OCI-LY7 (cell line): ENCODE measurements around the gene CINP. TPM values are rescaled to one million over a fixed set of nuclear protein-coding genes. Genes with fewer than 3 reads are reported as not detected.

ENCODE experiments used
- BruUV-seq: library from RNA; stranded (reverse); fragments of 400-500 nt; replicated peaks from 2 replicates; lab custom pipeline; 2021; lab: Mats Ljungman, UMichigan
- CTCF ChIA-PET: fragments of 300-600 bp; sonication (Branson Sonifier 250); formaldehyde crosslinking; loops from one replicate; lab custom pipeline; 2022; ENCODE audit warnings: antibody characterized with exemption; ENCODE audit not compliant: unreplicated experiment; lab: Charles Lee
- POLR2A ChIA-PET: fragments of 300-600 bp; sonication (Branson Sonifier 250); formaldehyde crosslinking; loops from one replicate; lab custom pipeline; 2022; ENCODE audit warnings: antibody characterized with exemption; lab: Charles Lee
- DNase-seq: peaks from one replicate; pipeline ENCODE4 v3.0.0-alpha.2; 2015; ENCODE audit warnings: low spot score
- H2AFZ ChIP-seq: fragments of 200-600 bp; sonication (generic), shearing (Covaris generic); 2 replicates; pipeline ENCODE4 v1.6.1; 2014; ENCODE audit warnings: mild to moderate bottlenecking, antibody characterized with exemption, low read length, moderate library complexity
- H3K27ac ChIP-seq: fragments of 200-600 bp; sonication (generic); 2 replicates; pipeline ENCODE4 v1.5.1; 2014; ENCODE audit warnings: mixed run types, low read depth, mild to moderate bottlenecking, moderate library complexity, low read length, inconsistent platforms; ENCODE audit not compliant: poor library complexity, severe bottlenecking
- H3K36me3 ChIP-seq: fragments of 200-600 bp; sonication (generic); 2 replicates; pipeline ENCODE4 v1.6.1; 2014; ENCODE audit warnings: mild to moderate bottlenecking, antibody characterized with exemption, low read length, moderate library complexity, mixed read lengths; ENCODE audit not compliant: insufficient read depth
- H3K4me1 ChIP-seq: fragments of 200-600 bp; sonication (generic); 2 replicates; pipeline ENCODE4 v1.5.1; 2014; ENCODE audit warnings: mild to moderate bottlenecking, low read length; ENCODE audit not compliant: insufficient read depth, poor library complexity, severe bottlenecking
- H3K4me2 ChIP-seq: fragments of 200-600 bp; sonication (generic); 2 replicates; pipeline ENCODE4 v1.6.1; 2014; ENCODE audit warnings: mild to moderate bottlenecking, low read length
- H3K4me3 ChIP-seq: fragments of 200-600 bp; sonication (generic); 2 replicates; pipeline ENCODE4 v1.5.1; 2014; ENCODE audit warnings: mild to moderate bottlenecking, low read depth, low read length; ENCODE audit not compliant: poor library complexity, severe bottlenecking
- H3K79me2 ChIP-seq: fragments of 200-600 bp; sonication (generic); 2 replicates; pipeline ENCODE4 v1.6.1; 2016; ENCODE audit warnings: low read depth, mild to moderate bottlenecking, low read length, moderate library complexity, mixed read lengths; ENCODE audit not compliant: insufficient read depth
- H3K9me2 ChIP-seq: fragments of 200-600 bp; sonication (generic); 2 replicates; pipeline ENCODE4 v1.6.1; 2016; ENCODE audit warnings: mild to moderate bottlenecking, low read length, mixed read lengths; ENCODE audit not compliant: insufficient read depth
- H3K9me3 ChIP-seq: fragments of 200-600 bp; sonication (generic); 2 replicates; pipeline ENCODE4 v1.6.1; 2014; ENCODE audit warnings: mild to moderate bottlenecking, mixed run types, low read length, mixed read lengths
- H4K20me1 ChIP-seq: fragments of 200-600 bp; sonication (generic); 2 replicates; pipeline ENCODE4 v1.6.1; 2014; ENCODE audit warnings: mild to moderate bottlenecking, antibody characterized with exemption, low read length, moderate library complexity, mixed read lengths; ENCODE audit not compliant: insufficient read depth
- CTCF ChIP-seq: fragments of 200-600 bp; sonication (generic); conservative IDR thresholded peaks from 2 replicates; pipeline ENCODE4 v1.5.1; 2014; ENCODE audit warnings: mild to moderate bottlenecking, antibody characterized with exemption, low read length, moderate library complexity, mixed read lengths
- EZH2phosphoT487 ChIP-seq: fragments of 200-600 bp; sonication (generic); IDR thresholded peaks from 2 replicates; pipeline ENCODE4 v1.6.1; 2018; ENCODE audit warnings: low read depth, borderline replicate concordance, mild to moderate bottlenecking, mixed run types, antibody characterized with exemption, low read length, moderate library complexity, mixed read lengths
- intact Hi-C: fragments of 100-400 bp; cut with micrococcal nuclease; formaldehyde crosslinking; loops from one replicate; pipeline ENCODE4 v1.10.0; 2022; ENCODE audit not compliant: unreplicated experiment
- total RNA-seq, 2 experiments: library from RNA; depleted of rRNA in 1 of 2; stranded (reverse); fragments of >200 nt in 1 of 2; shearing (Covaris generic) in 1 of 2; gene quantifications; 2 replicates each; pipeline ENCODE4 v1.2.3, GENCODE V29; 2014 to 2022

Gene CINP
- total RNA-seq, 2 experiments from 2014 or later: 28.2 to 29.8 TPM

GRCh38 chr14:102315121-102315520 is 47.6 kb downstream of the CINP start:
- ChIA-PET CTCF (interaction anchor here (0.6 to 1.1 kb wide), 2 partner anchors 78 to 248 kb away, joined by 3 to 4 read pairs; no protein-coding TSS in a partner anchor), POLR2A (interaction anchor here (0.7 to 1.0 kb wide), 2 partner anchors 10 to 212 kb away, joined by 4 to 5 read pairs; partner anchors contain the start of gene MOK)
- TF ChIP-seq EZH2phosphoT487: no peak
- TF ChIP-seq CTCF: no peak
- H3K9me3 ChIP-seq: no peaks in the 10 kb centered on the region
- no peak for DNase-seq
- H3K27ac ChIP-seq: no peak overlapping the region
- peaks cover 41% of the 10 kb centered on the region for H3K4me1 ChIP-seq
- no peaks in the 10 kb centered on the region for H4K20me1 ChIP-seq
- H3K4me2 ChIP-seq: no peak overlapping the region
- peaks cover 1% of the 10 kb centered on the region; the same call in 1 of the 2 replicates for H3K79me2 ChIP-seq
- H3K9me2 ChIP-seq: no peaks in the 10 kb centered on the region
- no TSS peak for BruUV-seq
- H3K36me3 ChIP-seq: no peaks in the 10 kb centered on the region
- peak overlapping the region; percentile 92; the same call in 1 of the 2 replicates for H2AFZ ChIP-seq
- intact Hi-C loops: loop anchor here (5.0 kb wide), 1 partner anchor 353 kb away; the partner anchor contains the start of gene DYNC1H1
- no peak overlapping the region for H3K4me3 ChIP-seq

- no peak overlapping the region for H3K27ac ChIP-seq
- intact Hi-C loops: loop anchor here (1.0 to 5.0 kb wide), 4 partner anchors 79 to 352 kb away; partner anchors contain the start of genes DYNC1H1 and WDR20
- H3K4me2 ChIP-seq: peak overlapping the region; percentile 76
- peak overlapping the region; percentile 65 for H3K4me3 ChIP-seq
- H3K9me2 ChIP-seq: no peaks in the 10 kb centered on the region
- DNase-seq: peak; percentile 86
- H3K9me3 ChIP-seq: no peaks in the 10 kb centered on the region
- no TSS peak for BruUV-seq
- CTCF ChIA-PET: interaction anchor here (0.6 to 1.1 kb wide), 3 partner anchors 78 to 352 kb away, joined by 3 to 4 read pairs (median 3); no protein-coding TSS in a partner anchor
- peak overlapping the region; percentile 92 for H2AFZ ChIP-seq
- peaks cover 41% of the 10 kb centered on the region for H3K4me1 ChIP-seq
- H4K20me1 ChIP-seq: no peaks in the 10 kb centered on the region
- no peaks in the 10 kb centered on the region for H3K36me3 ChIP-seq
- no peaks in the 10 kb centered on the region for H3K79me2 ChIP-seq
- POLR2A ChIA-PET: interaction anchor here (1.0 kb wide), 1 partner anchor 211 kb away, joined by 5 read pairs; no protein-coding TSS in a partner anchor
- no peak for TF ChIP-seq EZH2phosphoT487
- peak; percentile 97 for TF ChIP-seq CTCF
These were observed 48.3 kb downstream of the CINP start for GRCh38 chr14:102314242-102315011.
